A549 (cell line): Measurements from ENCODE around the gene ADARB2. TPM values are rescaled to one million over a fixed set of nuclear protein-coding genes. Genes with fewer than 3 reads are reported as not detected.

ENCODE experiments used
- ATAC-seq, 2 experiments: fragments of 200-7000 bp in 1 of 2; fragments of >200 bp in 1 of 2; cut with Nextera tagmentation in 1 of 2; cut with Tn5 transposase in 1 of 2; 3 replicates each; pipeline versions ENCODE4 v1.8.0 to v1.9.1; 2018 to 2020; ENCODE audit warnings: mild to moderate bottlenecking in 1 of 2, moderate library complexity in 1 of 2
- CTCF ChIA-PET: fragments of 300-600 bp; sonication (Branson Sonifier 250); formaldehyde crosslinking; extraction: SDS; loops from one replicate; lab custom pipeline; 2021; ENCODE audit warnings: antibody characterized with exemption, inconsistent platforms; lab: Yijun Ruan, JAX
- POLR2A ChIA-PET: fragments of 350-600 bp; formaldehyde crosslinking; extraction: SDS; loops from one replicate; lab custom pipeline; 2021; ENCODE audit warnings: antibody characterized with exemption, inconsistent platforms; lab: Yijun Ruan, JAX
- DNase-seq, 2 experiments: peaks; one replicate each; pipeline versions ENCODE4 v3.0.0 to v3.0.0-alpha.2; 2011 to 2016; ENCODE audit warnings: low read depth in 1 of 2, low spot score in 1 of 2
- FAIRE-seq: peaks from 2 replicates; lab custom pipeline; 2011; peaks lifted over from hg19 to GRCh38; lab: Jason Lieb, UNC
- H3K27ac ChIP-seq, 2 experiments: fragments of >200 bp; sonication (Bioruptor Twin); formaldehyde crosslinking; 3 replicates each; pipeline ENCODE4 v1.5.1; 2016 to 2017
- H3K4me1 ChIP-seq: fragments of >200 bp; sonication (Bioruptor Twin); formaldehyde crosslinking; 3 replicates; pipeline ENCODE4 v1.6.1; 2016
- H3K4me2 ChIP-seq: fragments of >200 bp; sonication (Bioruptor Twin); formaldehyde crosslinking; 3 replicates; pipeline ENCODE4 v1.6.1; 2016
- H3K4me3 ChIP-seq: fragments of >200 bp; sonication (Bioruptor Twin); formaldehyde crosslinking; 3 replicates; pipeline ENCODE4 v1.5.1; 2016
- H3K9me3 ChIP-seq: fragments of >200 bp; sonication (Bioruptor Twin); formaldehyde crosslinking; 3 replicates; pipeline ENCODE4 v1.6.1; 2016
- BHLHE40 ChIP-seq: IDR thresholded peaks from 2 replicates; pipeline ENCODE4 v1.6.1; 2012; ENCODE audit warnings: low read depth, low read length, inconsistent platforms
- E2F6 ChIP-seq: IDR thresholded peaks from 2 replicates; pipeline ENCODE4 v1.6.1; 2012; ENCODE audit warnings: low read depth, borderline replicate concordance
- EP300 ChIP-seq, 2 experiments: fragments of >200 bp; sonication (Bioruptor Twin); formaldehyde crosslinking; IDR thresholded peaks; 2 replicates in 1 of 2; 3 replicates in 1 of 2; pipeline ENCODE4 v1.6.1; 2016 to 2017
- ESRRA ChIP-seq: fragments of 150-350 bp; IDR thresholded peaks from 2 replicates; pipeline ENCODE4 v1.6.1; 2014; ENCODE audit warnings: mild to moderate bottlenecking, low read length, borderline replicate concordance
- FOSB ChIP-seq: fragments of 250-450 bp; sonication (Bioruptor Pico); IDR thresholded peaks from 2 replicates; pipeline ENCODE4 v1.5.0; 2020; ENCODE audit warnings: mild to moderate bottlenecking, moderate library complexity
- FOSL2 ChIP-seq, 2 experiments: fragments of 450-650 bp in 1 of 2; fragments of >200 bp in 1 of 2; sonication (Bioruptor Twin) in 1 of 2; formaldehyde crosslinking; IDR thresholded peaks; 2 replicates each; pipeline versions ENCODE4 v1.5.0 to v1.6.1; 2016 to 2020; ENCODE audit warnings: mild to moderate bottlenecking in 1 of 2, moderate library complexity in 1 of 2
- GATA3 ChIP-seq: IDR thresholded peaks from 2 replicates; pipeline ENCODE4 v1.6.1; 2012; ENCODE audit warnings: borderline replicate concordance
- HOXB13 ChIP-seq: fragments of 250-450 bp; sonication (Bioruptor Pico); IDR thresholded peaks from 2 replicates; pipeline ENCODE4 v1.5.0; 2020; ENCODE audit warnings: low read depth, mild to moderate bottlenecking, moderate library complexity
- JUN ChIP-seq, 2 experiments: fragments of >200 bp; sonication (Bioruptor Twin); formaldehyde crosslinking; IDR thresholded peaks; 2 replicates in 1 of 2; 3 replicates in 1 of 2; pipeline ENCODE4 v1.6.1; 2016 to 2017
- JUNB ChIP-seq: fragments of >200 bp; sonication (Bioruptor Twin); formaldehyde crosslinking; IDR thresholded peaks from 2 replicates; pipeline ENCODE4 v1.6.1; 2016
- KDM1A ChIP-seq: fragments of 200-600 bp; sonication (generic); IDR thresholded peaks from 2 replicates; pipeline ENCODE4 v1.6.1; 2016; ENCODE audit warnings: low read depth, mild to moderate bottlenecking
- MAX ChIP-seq: IDR thresholded peaks from 2 replicates; pipeline ENCODE4 v1.6.1; 2012
- MAZ ChIP-seq: fragments of 150-350 bp; IDR thresholded peaks from 2 replicates; pipeline ENCODE4 v1.6.1; 2014; ENCODE audit warnings: antibody characterized with exemption, low read depth, low read length, borderline replicate concordance
- NFE2L2 ChIP-seq: fragments of 150-350 bp; conservative IDR thresholded peaks from 2 replicates; pipeline ENCODE4 v1.6.1; 2014; ENCODE audit warnings: low read length
- NPAS2 ChIP-seq: fragments of 250-450 bp; sonication (Bioruptor Pico); IDR thresholded peaks from 2 replicates; pipeline ENCODE4 v1.8.0; 2022; ENCODE audit warnings: mild to moderate bottlenecking, moderate library complexity, borderline replicate concordance
- PBX3 ChIP-seq: IDR thresholded peaks from 2 replicates; pipeline ENCODE4 v1.6.1; 2012
- PHF8 ChIP-seq: fragments of 200-600 bp; sonication (generic); IDR thresholded peaks from 2 replicates; pipeline ENCODE4 v1.6.1; 2016; ENCODE audit warnings: low read depth, mild to moderate bottlenecking, antibody characterized with exemption, moderate library complexity, borderline replicate concordance
- RCOR1 ChIP-seq: fragments of 150-350 bp; IDR thresholded peaks from 2 replicates; pipeline ENCODE4 v1.6.1; 2014; ENCODE audit warnings: antibody characterized with exemption, low read length, low read depth
- REST ChIP-seq: fragments of 200-600 bp; sonication (generic); IDR thresholded peaks from 2 replicates; pipeline ENCODE4 v1.6.1; 2016; ENCODE audit warnings: antibody characterized with exemption, mild to moderate bottlenecking, moderate library complexity
- WGBS: methylation state at CpG from one replicate; pipeline ENCODE4 v1.1.6; 2017; ENCODE audit errors: missing lambda C conversion rate; 5-methylcytosine and 5-hydroxymethylcytosine counted together
- polyA plus RNA-seq, 4 experiments: library from polyadenylated mRNA; depleted of rRNA in 3 of 4; stranded (reverse); fragments of >200 nt; fragmentation: RNase III in 1 of 4; extraction: RNeasy Plus Mini Kit Qiagen cat#74134 plus additional on column Dnase treatment in 1 of 4; gene quantifications; 2 replicates in 3 of 4; 3 replicates in 1 of 4; pipeline ENCODE4 v1.2.3, GENCODE V29; 2011 to 2017
- TF ChIP-seq, protein P1 (sequence below): fragments of >200 bp; sonication (Bioruptor Twin); formaldehyde crosslinking; IDR thresholded peaks from 2 replicates; pipeline ENCODE4 v1.6.1; 2016
- TF ChIP-seq, protein P2 (sequence below): fragments of >200 bp; sonication (Bioruptor Twin); formaldehyde crosslinking; IDR thresholded peaks from 3 replicates; pipeline ENCODE4 v1.5.1; 2016

The ADARB2 gene
- polyA plus RNA-seq, 2 of the 4 experiments (the other 2 are of a cell fraction), result not detected

DNA sequence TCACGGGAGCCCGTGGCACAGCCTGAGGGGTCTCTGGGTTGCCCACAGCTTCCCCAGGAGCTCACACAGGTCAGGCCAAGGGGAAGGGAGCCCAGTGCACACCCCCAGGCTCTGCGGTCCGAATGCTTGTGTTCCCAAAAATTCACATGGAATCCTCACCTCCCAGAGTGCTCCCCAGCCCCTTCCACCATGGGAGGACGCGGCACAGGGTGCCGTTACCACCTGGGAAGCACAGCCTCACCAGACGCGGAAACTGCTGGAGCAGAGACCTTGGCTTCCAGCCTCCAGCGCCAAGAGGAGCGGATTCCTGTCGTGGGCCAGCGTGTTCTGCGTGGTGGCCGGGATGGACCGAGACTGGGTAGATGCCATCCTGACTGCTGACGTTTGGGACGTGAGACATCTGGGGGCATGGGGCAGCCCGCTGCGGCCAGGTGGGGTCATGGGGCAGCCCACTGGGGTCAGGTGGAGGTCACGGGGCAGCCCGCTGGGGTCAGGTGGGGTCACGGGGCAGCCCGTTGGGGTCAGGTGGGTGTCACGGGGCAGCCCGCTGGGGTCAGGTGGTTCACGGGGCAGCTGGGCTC lies 531.8 kb downstream of the ADARB2 start:
- TF ChIP-seq MAX (no peak), FOSL2 (IDR thresholded peaks at IDR 0.05) (no peak), FOSL2 (CRISPR knock-in tag; IDR thresholded peaks at IDR 0.05) (no peak), NPAS2 (CRISPR knock-in tag) (no peak), FOSB (CRISPR knock-in tag) (no peak)
- TF ChIP-seq, protein P1, sequence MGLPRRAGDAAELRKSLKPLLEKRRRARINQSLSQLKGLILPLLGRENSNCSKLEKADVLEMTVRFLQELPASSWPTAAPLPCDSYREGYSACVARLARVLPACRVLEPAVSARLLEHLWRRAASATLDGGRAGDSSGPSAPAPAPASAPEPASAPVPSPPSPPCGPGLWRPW, result no peak
- Histone ChIP-seq H3K4me1 (no peaks in the 10 kb centered on the region), H3K4me2 (no peak overlapping the region), H3K4me3 (no peak overlapping the region), H3K9me3 (no peaks in the 10 kb centered on the region), H3K27ac (no peak overlapping the region)
- no peak for DNase-seq
- no peak for FAIRE-seq
- ATAC-seq, result no peak
- CTCF ChIA-PET, result no interaction called here
- WGBS, result 67% methylated on average over 17 of the region's 27 CpGs
- POLR2A ChIA-PET, result no interaction called here

- 40% methylated on average over 18 of the region's 26 CpGs for WGBS
- Histone ChIP-seq H3K4me1 (no peaks in the 10 kb centered on the region), H3K4me3 (no peak overlapping the region), H3K27ac (no peak overlapping the region), H3K4me2 (no peak overlapping the region), H3K9me3 (no peaks in the 10 kb centered on the region)
- TF ChIP-seq JUNB, result no peak
- no peak for TF ChIP-seq KDM1A
- no peak for TF ChIP-seq GATA3
- no peak for TF ChIP-seq HOXB13 (CRISPR knock-in tag)
- TF ChIP-seq BHLHE40, result no peak
- no peak for TF ChIP-seq RCOR1
- no peak for TF ChIP-seq REST
- TF ChIP-seq EP300 (IDR thresholded peaks at IDR 0.05), result no peak
- TF ChIP-seq MAX, result no peak
- TF ChIP-seq E2F6, result no peak
- TF ChIP-seq JUN (IDR thresholded peaks at IDR 0.05), result no peak
- no peak for TF ChIP-seq ESRRA
- TF ChIP-seq PBX3, result no peak
- TF ChIP-seq, protein P2, sequence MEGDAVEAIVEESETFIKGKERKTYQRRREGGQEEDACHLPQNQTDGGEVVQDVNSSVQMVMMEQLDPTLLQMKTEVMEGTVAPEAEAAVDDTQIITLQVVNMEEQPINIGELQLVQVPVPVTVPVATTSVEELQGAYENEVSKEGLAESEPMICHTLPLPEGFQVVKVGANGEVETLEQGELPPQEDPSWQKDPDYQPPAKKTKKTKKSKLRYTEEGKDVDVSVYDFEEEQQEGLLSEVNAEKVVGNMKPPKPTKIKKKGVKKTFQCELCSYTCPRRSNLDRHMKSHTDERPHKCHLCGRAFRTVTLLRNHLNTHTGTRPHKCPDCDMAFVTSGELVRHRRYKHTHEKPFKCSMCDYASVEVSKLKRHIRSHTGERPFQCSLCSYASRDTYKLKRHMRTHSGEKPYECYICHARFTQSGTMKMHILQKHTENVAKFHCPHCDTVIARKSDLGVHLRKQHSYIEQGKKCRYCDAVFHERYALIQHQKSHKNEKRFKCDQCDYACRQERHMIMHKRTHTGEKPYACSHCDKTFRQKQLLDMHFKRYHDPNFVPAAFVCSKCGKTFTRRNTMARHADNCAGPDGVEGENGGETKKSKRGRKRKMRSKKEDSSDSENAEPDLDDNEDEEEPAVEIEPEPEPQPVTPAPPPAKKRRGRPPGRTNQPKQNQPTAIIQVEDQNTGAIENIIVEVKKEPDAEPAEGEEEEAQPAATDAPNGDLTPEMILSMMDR, result no peak
- no peak for TF ChIP-seq MAZ
- no peak for TF ChIP-seq PHF8
- no peak for TF ChIP-seq NPAS2 (CRISPR knock-in tag)
- no peak for TF ChIP-seq NFE2L2
- FAIRE-seq (no peak), DNase-seq (no peak), ATAC-seq (no peak; a peak in 1 of 6 replicates)
- CTCF ChIA-PET, result interaction anchor here (1.1 kb wide), 1 partner anchor 39 kb away, joined by 3 read pairs; no protein-coding TSS in a partner anchor
- POLR2A ChIA-PET, result no interaction called here
These were observed 532.6 kb downstream of the ADARB2 start for GRCh38 chr10:1204434-1205326.
